Erythroblast (primary cell): ENCODE measurements around the gene HPCAL4.

Source experiments
- DNase-seq, 2 experiments: peaks; one replicate each; lab custom pipeline; 2025; lab: John Stamatoyannopoulos, UW
- GATA1 ChIP-seq: IDR thresholded peaks from 2 replicates; pipeline ENCODE4 v1.6.1; 2011; ENCODE audit warnings: low read depth, mild to moderate bottlenecking, control low read depth, low read length, moderate library complexity
- POLR2A ChIP-seq: IDR thresholded peaks from 2 replicates; pipeline ENCODE4 v1.6.1; 2011; ENCODE audit warnings: mild to moderate bottlenecking, low read length

The HPCAL4 gene

DNA sequence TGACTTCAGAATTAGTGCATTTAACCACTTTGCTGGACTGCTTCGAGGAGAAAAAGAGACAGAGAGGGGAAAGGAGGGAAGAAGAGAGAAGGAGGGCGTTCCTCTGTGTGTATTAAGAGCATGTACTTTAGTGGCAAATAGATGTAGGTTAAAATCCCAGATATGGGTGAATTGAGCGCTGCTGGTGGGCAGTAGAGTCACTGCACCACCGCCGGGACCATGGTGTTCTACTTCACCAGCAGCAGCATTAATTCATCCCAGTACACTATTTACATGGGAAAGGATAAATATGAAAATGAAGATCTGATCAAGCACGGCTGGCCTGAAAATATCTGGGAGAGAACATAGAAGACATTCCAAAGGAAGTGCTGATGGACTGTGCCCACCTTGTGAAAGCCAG lies 26.6 kb upstream of the HPCAL4 start:
- TF ChIP-seq POLR2A (no peak), GATA1 (no peak)
- no peak for DNase-seq

DNA sequence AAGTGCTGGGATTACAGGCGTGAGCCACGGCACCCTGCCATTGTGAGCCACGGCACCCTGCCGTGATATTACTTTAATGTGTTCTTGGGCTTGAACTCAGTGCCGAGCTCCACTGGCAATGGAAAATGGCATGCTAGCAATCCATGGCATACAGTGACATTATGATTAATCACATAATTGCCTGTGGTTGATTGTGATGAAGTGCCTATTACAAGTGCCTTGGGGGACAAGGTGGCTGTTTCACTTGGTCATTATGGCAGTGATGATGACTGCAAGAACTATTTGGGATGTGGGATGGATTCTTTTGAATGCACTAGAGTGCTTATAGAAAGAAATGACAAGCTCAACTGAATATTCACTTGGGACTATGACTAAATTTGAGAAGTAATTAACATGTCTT lies 22.3 kb upstream of the HPCAL4 start:
- TF ChIP-seq POLR2A: no peak
- TF ChIP-seq GATA1: no peak
- no peak for DNase-seq

GRCh38 chr1:39711966-39712340 lies 20.7 kb upstream of the HPCAL4 start:
- TF ChIP-seq GATA1 (no peak), POLR2A (no peak)
- no peak for DNase-seq

GRCh38 chr1:39711104-39711965 lies 20.1 kb upstream of the HPCAL4 start:
- TF ChIP-seq GATA1 (no peak), POLR2A (no peak)
- peak; percentile 73 to 86 for DNase-seq

- no peak for DNase-seq
- TF ChIP-seq POLR2A (no peak), GATA1 (no peak)
Observed at GRCh38 chr1:39707506-39707905, 16.3 kb upstream of the HPCAL4 start.

DNA sequence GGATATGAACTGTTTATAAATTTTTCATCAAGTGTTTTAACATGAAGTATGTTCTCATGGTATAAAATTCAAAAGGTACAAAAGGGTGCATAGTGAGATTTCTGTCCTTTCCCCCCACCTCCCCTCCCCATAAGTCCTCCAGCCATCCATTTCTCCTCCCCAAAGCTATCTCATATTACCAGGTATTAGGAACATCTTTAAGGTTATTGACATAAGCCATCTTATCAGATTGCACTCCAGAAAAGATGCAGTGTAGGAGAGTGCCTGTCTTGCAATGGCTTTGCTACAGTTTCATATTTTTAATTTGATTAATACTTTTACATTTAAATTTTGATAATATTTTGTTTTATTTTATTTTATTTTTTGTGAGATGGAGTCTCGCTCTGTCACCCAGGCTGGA lies 13.5 kb upstream of the HPCAL4 start:
- TF ChIP-seq POLR2A: no peak
- no peak for TF ChIP-seq GATA1

DNA sequence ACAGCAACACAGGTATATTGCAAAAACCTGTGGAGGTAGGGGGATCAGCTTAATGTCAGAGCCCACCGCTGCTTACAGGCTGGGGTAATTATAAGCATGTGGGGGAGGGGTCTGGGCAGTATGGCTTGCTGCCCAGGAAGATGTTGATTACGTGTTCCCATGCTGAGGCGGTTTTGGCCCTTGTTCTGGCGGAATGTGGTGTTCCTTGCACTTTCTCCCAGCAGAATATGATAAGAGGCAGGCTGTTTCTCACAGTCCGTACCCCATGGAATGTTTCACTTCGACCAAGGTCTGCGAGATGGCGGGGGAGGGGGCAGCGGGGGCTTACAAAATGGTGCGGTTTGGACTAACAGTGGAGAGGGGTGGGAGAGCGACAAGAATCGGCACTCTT lies 9.8 kb upstream of the HPCAL4 start:
- DNase-seq: no peak
- TF ChIP-seq GATA1: no peak

More for the DNA sequence above, 13.5 kb upstream of the HPCAL4 start:
- DNase-seq: no peak

DNA sequence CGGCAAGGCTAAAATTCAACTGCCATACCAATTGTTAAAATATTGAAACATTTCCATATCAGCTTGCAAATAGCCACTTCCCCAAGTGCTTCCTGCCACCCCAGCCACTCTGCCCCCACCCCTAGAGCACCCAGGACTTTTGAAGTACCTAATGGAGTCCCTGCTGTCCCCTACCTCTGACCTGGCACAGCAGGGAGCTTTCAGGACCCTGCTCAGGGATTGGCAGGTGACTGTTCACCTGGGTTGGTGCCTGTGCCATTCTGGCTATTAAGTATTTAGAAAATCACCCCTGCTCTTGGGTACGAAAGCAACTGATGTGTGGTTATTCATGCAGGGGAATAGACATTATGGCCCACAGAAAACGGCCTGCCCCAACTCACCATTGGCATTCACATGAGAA lies 9.1 kb upstream of the HPCAL4 start:
- TF ChIP-seq GATA1 (no peak), POLR2A (no peak)
- DNase-seq: no peak

GRCh38 chr1:39699419-39699818 lies 8.2 kb upstream of the HPCAL4 start:
- no peak for DNase-seq
- no peak for TF ChIP-seq GATA1
- no peak for TF ChIP-seq POLR2A

GRCh38 chr1:39698568-39698967 lies 7.3 kb upstream of the HPCAL4 start:
- DNase-seq: no peak
- TF ChIP-seq POLR2A: no peak
- TF ChIP-seq GATA1: no peak

GRCh38 chr1:39696448-39696847 lies 5.2 kb upstream of the HPCAL4 start:
- DNase-seq: no peak
- TF ChIP-seq GATA1: no peak
- TF ChIP-seq POLR2A: no peak

DNA sequence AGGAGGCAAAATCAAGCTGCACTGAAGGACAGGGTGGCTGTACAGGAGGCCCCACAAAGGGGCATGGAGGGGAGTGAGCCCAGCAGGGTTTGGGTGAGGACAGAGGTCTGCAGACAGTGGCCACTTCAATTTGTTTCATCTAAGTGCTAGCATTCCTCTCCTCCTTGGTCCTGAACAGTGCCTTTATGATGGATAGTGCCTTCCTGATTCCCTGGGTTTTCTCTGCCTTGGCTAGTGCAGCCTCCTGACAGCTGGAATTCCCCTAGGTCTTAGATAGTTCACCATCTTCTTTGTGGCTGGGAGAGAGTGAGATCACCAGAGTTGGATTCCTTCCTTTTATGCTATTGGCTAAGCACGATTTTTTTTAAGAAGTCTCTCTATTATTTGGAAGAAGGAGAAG lies 3.8 kb upstream of the HPCAL4 start:
- no peak for TF ChIP-seq GATA1
- no peak for TF ChIP-seq POLR2A
- DNase-seq: no peak

- TF ChIP-seq GATA1 (no peak), POLR2A (no peak)
- no peak for DNase-seq
Observed at GRCh38 chr1:39694026-39694425, 2.8 kb upstream of the HPCAL4 start.

DNA sequence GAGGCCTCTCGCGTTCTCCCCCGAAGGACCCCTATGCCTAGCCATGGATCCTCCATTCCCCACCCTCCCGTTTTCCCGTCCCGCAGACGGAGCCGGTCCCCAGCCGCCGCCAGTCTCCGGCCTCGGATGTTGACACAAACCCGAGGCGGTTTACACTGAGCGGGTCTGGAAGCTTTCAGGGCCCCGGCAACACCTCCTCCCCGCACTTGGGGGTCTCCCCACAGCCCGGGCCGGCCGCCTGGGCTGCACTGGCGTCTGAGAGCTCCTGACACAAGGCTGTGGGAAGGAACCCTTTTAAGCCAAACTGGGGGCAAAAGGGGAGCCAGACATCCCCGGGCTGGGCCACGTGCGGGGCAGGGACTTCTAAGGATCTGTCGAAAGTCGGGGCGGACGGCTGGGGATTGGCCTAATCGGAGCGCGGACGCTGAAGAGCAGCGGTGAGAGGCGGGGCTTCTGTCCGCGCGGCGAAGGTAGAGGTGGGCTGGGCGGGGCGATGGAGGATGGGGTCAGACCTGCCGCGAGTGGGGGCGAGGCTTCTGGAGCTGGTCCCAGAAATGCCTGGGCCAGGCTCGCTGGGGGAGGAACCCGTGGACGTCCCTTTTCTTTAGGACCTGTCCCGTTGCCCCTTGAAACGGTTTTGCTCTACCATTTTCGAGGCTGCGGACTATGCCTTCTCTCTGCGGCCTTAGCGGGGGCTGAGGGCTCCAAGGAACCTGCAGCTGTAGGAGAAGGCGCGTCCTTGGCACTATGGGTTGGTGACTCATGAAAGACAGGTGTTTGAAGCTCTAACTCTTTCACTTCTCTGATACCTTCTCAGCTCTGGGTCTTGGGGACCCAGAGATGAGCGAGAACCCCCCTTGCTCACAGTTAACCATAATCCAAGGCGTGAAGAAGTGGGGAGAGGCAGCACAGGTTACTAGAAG lies 1.2 kb upstream of the HPCAL4 start:
- DNase-seq: no peak
- no peak for TF ChIP-seq POLR2A
- no peak for TF ChIP-seq GATA1
